HEK293T (cell line): Measurements from ENCODE around the gene DHX58.

Experiments used
- CTCF ChIA-PET: fragments of 350-600 bp; formaldehyde crosslinking; extraction: SDS; loops from one replicate; lab custom pipeline; 2021; ENCODE audit warnings: antibody characterized with exemption, inconsistent platforms; lab: Yijun Ruan, JAX
- POLR2A ChIA-PET: fragments of 350-600 bp; formaldehyde crosslinking; extraction: SDS; loops from one replicate; lab custom pipeline; 2020; ENCODE audit warnings: antibody characterized with exemption, inconsistent platforms; lab: Yijun Ruan, JAX
- DNase-seq: peaks from one replicate; pipeline ENCODE4 v3.0.0; 2012; ENCODE audit warnings: mixed read lengths; ENCODE audit errors: extremely low spot score
- ARNT ChIP-seq: fragments of 450-650 bp; IDR thresholded peaks from 2 replicates; pipeline ENCODE4 v1.6.1; 2017; ENCODE audit warnings: mild to moderate bottlenecking
- BHLHE40 ChIP-seq: fragments of 450-650 bp; IDR thresholded peaks from 2 replicates; pipeline ENCODE4 v1.6.1; 2016; ENCODE audit warnings: mild to moderate bottlenecking, moderate library complexity, borderline replicate concordance
- CTBP1 ChIP-seq: fragments of 450-650 bp; IDR thresholded peaks from 2 replicates; pipeline ENCODE4 v1.6.1; 2016; ENCODE audit warnings: borderline replicate concordance
- ELF4 ChIP-seq: fragments of 450-650 bp; IDR thresholded peaks from 2 replicates; pipeline ENCODE4 v1.6.1; 2017; ENCODE audit warnings: antibody characterized with exemption
- FOXA1 ChIP-seq: fragments of 450-650 bp; IDR thresholded peaks from 2 replicates; pipeline ENCODE4 v1.6.1; 2016; ENCODE audit warnings: mild to moderate bottlenecking
- FOXK2 ChIP-seq: fragments of 450-650 bp; IDR thresholded peaks from 2 replicates; pipeline ENCODE4 v1.6.1; 2016; ENCODE audit warnings: mild to moderate bottlenecking
- FOXM1 ChIP-seq: fragments of 450-650 bp; IDR thresholded peaks from 2 replicates; pipeline ENCODE4 v1.6.1; 2017; ENCODE audit warnings: mild to moderate bottlenecking, borderline replicate concordance
- HDGF ChIP-seq: fragments of 450-650 bp; IDR thresholded peaks from 2 replicates; pipeline ENCODE4 v1.6.1; 2017; ENCODE audit warnings: antibody characterized with exemption, borderline replicate concordance
- L3MBTL2 ChIP-seq: fragments of 450-650 bp; conservative IDR thresholded peaks from 2 replicates; pipeline ENCODE4 v1.6.1; 2016; ENCODE audit warnings: mild to moderate bottlenecking
- LEF1 ChIP-seq: fragments of 450-650 bp; IDR thresholded peaks from 2 replicates; pipeline ENCODE4 v1.6.1; 2017; ENCODE audit warnings: mild to moderate bottlenecking, borderline replicate concordance
- NFRKB ChIP-seq: fragments of 450-650 bp; IDR thresholded peaks from 2 replicates; pipeline ENCODE4 v1.6.1; 2016; ENCODE audit warnings: mild to moderate bottlenecking, moderate library complexity
- SP1 ChIP-seq: fragments of 450-650 bp; IDR thresholded peaks from 2 replicates; pipeline ENCODE4 v1.6.1; 2017
- SUZ12 ChIP-seq: fragments of 450-650 bp; IDR thresholded peaks from 2 replicates; pipeline ENCODE4 v1.6.1; 2016; ENCODE audit warnings: mild to moderate bottlenecking
- TARDBP ChIP-seq: fragments of 450-650 bp; IDR thresholded peaks from 2 replicates; pipeline ENCODE4 v1.6.1; 2016
- ZNF384 ChIP-seq: fragments of 450-650 bp; IDR thresholded peaks from 2 replicates; pipeline ENCODE4 v1.6.1; 2016
- TF ChIP-seq, protein P1 (sequence below): fragments of 450-650 bp; IDR thresholded peaks from 2 replicates; pipeline ENCODE4 v1.6.1; 2016

The DHX58 gene

DNA sequence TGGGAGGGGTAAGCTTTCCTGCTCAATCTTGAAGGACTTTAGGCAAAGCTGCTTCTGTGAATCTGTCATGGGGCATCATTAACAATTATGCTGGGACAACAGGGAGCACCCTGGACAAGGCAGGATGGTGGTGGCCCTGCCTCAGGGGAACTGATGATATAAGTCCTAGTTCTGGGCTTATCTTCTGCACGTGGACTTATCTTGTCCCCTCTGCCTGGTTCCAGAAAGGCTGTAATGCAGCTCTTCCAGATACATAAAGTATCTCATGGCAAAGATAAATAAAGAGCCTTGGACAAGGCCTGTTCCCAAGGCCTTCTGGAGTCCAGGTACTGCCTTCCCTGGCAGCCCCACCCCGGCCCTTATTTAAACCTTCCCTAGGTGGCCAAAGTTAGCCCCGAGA lies 8.2 kb downstream of the DHX58 start:
- ChIA-PET CTCF (interaction anchor here (0.9 to 1.8 kb wide), 3 partner anchors 7 to 84 kb away, joined by 3 to 6 read pairs (median 3); partner anchors contain the start of gene NKIRAS2), POLR2A (interaction anchor here (0.6 to 2.2 kb wide), 3 partner anchors 16 to 138 kb away, joined by 3 to 10 read pairs (median 3); partner anchors contain the start of gene CNP)
- TF ChIP-seq LEF1 (no peak), CTBP1 (no peak), ELF4 (no peak), SP1 (no peak), BHLHE40 (no peak), L3MBTL2 (no peak), ZNF384 (no peak), SUZ12 (no peak), HDGF (no peak), TARDBP (no peak), FOXA1 (no peak)
- DNase-seq: no peak

DNA sequence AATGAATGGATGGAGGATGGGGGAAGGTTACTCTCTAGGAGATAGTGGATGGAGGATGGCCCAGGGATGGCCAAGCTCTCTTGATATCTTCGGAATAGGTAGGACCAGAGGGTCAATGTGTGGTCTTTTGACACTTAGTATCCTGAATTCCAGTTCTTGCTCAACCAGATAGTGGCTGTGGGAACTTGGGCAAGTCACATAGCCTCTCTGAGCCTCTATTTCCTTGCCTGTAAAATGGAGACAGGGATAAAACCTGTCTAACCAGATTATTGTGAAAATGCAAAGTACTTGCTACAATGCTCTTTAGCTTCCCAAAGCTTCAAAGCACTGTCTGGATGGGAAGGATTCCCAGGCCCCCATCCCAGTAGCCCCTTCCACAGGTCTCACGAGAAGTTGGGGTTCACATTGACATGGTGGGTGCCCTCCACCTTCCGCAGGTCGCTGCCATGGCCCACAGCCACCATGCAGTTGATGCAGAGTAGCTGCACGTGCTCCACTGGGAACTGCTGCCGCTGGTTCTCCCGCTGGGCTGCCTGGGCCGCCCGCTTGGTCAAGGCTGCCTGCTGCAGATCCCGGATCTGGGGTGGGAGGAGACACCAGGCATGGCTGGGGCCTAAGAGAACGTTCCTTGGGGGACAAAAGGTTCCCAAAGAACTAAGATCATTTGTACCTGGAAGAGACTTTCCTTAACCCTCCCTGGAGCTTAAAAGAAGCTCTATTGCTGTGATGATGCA lies 9.1 kb downstream of the DHX58 start:
- no peak for TF ChIP-seq ARNT
- TF ChIP-seq ZNF384: no peak
- TF ChIP-seq ELF4: no peak
- TF ChIP-seq FOXA1: no peak
- TF ChIP-seq LEF1: no peak
- no peak for TF ChIP-seq L3MBTL2
- TF ChIP-seq TARDBP: no peak
- no peak for TF ChIP-seq CTBP1
- TF ChIP-seq SP1: no peak
- no peak for TF ChIP-seq BHLHE40
- TF ChIP-seq SUZ12: no peak
- TF ChIP-seq FOXK2: no peak
- TF ChIP-seq FOXM1: no peak
- no peak for TF ChIP-seq HDGF
- TF ChIP-seq, protein P1, sequence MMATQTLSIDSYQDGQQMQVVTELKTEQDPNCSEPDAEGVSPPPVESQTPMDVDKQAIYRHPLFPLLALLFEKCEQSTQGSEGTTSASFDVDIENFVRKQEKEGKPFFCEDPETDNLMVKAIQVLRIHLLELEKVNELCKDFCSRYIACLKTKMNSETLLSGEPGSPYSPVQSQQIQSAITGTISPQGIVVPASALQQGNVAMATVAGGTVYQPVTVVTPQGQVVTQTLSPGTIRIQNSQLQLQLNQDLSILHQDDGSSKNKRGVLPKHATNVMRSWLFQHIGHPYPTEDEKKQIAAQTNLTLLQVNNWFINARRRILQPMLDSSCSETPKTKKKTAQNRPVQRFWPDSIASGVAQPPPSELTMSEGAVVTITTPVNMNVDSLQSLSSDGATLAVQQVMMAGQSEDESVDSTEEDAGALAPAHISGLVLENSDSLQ: no peak
- no peak for TF ChIP-seq NFRKB
- ChIA-PET POLR2A (interaction anchor here (0.8 to 2.2 kb wide), 3 partner anchors 17 to 137 kb away, joined by 3 to 10 read pairs (median 3); partner anchors contain the start of genes CNP and NKIRAS2), CTCF (interaction anchor here (0.6 to 1.8 kb wide), 4 partner anchors 8 to 137 kb away, joined by 3 to 6 read pairs (median 4); partner anchors contain the start of genes CNP and NKIRAS2)
- no peak for DNase-seq

DNA sequence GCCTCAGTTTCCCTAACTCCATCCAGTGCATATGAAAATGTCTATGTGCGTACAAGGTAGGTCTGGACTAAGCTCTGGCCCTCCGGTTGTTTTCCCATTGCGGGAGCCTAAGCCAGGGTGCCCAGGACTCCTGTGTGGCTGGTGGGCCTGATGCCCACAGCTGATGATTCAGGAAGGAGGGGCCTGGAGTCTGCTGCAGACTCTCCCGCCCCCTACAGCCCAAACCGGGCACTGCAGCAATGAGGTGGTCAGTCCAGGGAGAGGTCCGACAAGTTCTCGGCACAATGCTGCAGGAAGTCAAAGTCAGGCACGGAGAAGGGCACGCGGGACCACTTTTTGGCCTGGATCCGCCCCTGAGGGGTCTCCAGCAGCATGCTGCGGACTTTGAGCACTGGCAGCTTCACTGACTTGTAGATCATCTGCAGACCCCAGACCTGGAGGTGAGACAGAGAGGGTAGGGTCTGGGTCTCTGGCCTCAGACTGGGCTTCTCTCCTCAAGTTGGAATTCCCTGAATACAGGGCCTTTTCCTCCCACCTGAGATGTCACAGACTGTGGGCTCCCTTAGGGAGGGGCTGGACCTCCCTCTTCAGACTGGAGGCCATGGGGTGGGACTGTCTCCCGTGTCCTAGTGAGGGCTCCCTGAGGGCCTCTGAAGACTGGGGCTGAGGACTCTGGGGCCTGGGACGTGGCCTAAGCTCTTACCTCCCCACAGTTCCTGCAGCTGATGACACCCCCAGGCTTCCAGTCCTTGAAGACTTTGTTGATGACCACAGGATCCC lies 10.8 kb downstream of the DHX58 start:
- TF ChIP-seq NFRKB: no peak
- TF ChIP-seq FOXK2: no peak
- no peak for TF ChIP-seq CTBP1
- TF ChIP-seq L3MBTL2: no peak
- TF ChIP-seq ELF4: no peak
- TF ChIP-seq FOXA1: no peak
- CTCF ChIA-PET: interaction anchor here (0.6 to 1.4 kb wide), 17 partner anchors 10 to 139 kb away, joined by 3 to 8 read pairs (median 5); partner anchors contain the start of gene NKIRAS2
- POLR2A ChIA-PET: interaction anchor here (0.6 to 1.8 kb wide), 10 partner anchors 11 to 181 kb away, joined by 3 to 10 read pairs (median 4); partner anchors contain the start of genes CNP, DHX58, DNAJC7 and NKIRAS2
- peak; percentile 87 for DNase-seq

DNA sequence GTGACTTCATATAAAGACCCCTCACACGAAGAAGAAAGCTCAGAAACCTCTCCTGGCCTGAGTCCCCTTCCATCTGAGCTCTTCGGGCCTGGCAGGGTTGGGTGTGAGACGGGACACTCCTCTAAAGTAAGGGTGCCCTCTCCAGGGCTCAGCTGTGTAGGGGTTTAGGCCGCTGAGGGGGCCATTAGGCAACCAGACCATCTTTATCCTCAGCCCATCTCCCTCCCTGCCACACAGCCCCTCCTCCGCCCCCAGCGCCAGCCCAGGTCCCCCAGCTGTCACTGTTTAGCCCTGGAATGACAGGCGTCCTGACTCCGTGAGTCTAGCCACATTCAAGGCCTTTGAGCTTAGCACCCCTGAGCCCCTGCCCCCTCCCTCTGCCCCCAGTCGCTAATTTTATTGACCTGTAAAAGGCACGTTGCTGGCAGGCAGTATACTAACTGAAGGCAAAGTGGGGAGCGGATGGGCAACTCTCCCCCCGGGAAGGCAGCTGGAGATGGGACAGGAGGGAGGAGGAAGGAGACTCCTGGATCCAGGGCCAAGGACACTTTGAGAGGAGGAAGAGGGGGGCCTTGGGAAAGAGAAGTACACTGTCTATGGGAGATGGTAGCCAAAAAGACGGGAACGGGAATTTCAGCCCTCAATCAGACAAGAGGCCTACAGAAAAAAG lies 13.6 kb downstream of the DHX58 start:
- POLR2A ChIA-PET: interaction anchor here (0.9 to 2.2 kb wide), 7 partner anchors 12 to 82 kb away, joined by 3 to 14 read pairs (median 3); partner anchors contain the start of genes DNAJC7 and NKIRAS2
- CTCF ChIA-PET: interaction anchor here (0.6 to 1.4 kb wide), 3 partner anchors 8 to 31 kb away, joined by 3 read pairs; no protein-coding TSS in a partner anchor
- DNase-seq: no peak
- TF ChIP-seq SP1 (no peak), LEF1 (no peak), ZNF384 (no peak), TARDBP (no peak), NFRKB (no peak), ELF4 (no peak), HDGF (no peak), FOXA1 (no peak), FOXM1 (no peak), FOXK2 (no peak), CTBP1 (no peak), L3MBTL2 (no peak), BHLHE40 (no peak), ARNT (no peak), SUZ12 (no peak)
- TF ChIP-seq, protein P1: no peak
